Ascending aorta (tissue), 2 donors: ENCODE data around the gene FEZ2. TPM values are rescaled to one million over a fixed set of nuclear protein-coding genes. Genes with fewer than 3 reads are reported as not detected.
A peak's percentile ranks its signal among the peaks of the same experiment; 100 is the strongest.

Experiments used
- DNase-seq, 2 donors: peaks; one replicate each; pipeline ENCODE4 v3.0.0-alpha.2; 2019; ENCODE audit warnings: low spot score in 2 of 2
- H3K27ac ChIP-seq, 2 donors: fragments of 200-600 bp; sonication (generic); one replicate each; pipeline ENCODE4 v1.5.1; 2016 to 2017; ENCODE audit warnings: mild to moderate bottlenecking in 1 of 2
- H3K27me3 ChIP-seq: fragments of 200-600 bp; sonication (generic); one replicate; pipeline ENCODE4 v1.5.1; 2017
- H3K36me3 ChIP-seq, 2 donors: fragments of 200-600 bp; sonication (generic); one replicate each; pipeline ENCODE4 v1.5.1; 2016
- H3K4me1 ChIP-seq, 2 donors: fragments of 200-600 bp; sonication (generic); one replicate each; pipeline ENCODE4 v1.5.1; 2016 to 2017; ENCODE audit warnings: mild to moderate bottlenecking in 1 of 2
- H3K4me3 ChIP-seq, 2 donors: fragments of 200-600 bp; sonication (generic); one replicate each; pipeline ENCODE4 v1.5.1; 2016 to 2017; ENCODE audit warnings: mild to moderate bottlenecking in 1 of 2
- H3K9me3 ChIP-seq, 2 donors: fragments of 200-600 bp; sonication (generic); one replicate each; pipeline ENCODE4 v1.5.1; 2016
- CTCF ChIP-seq, 3 experiments: fragments of 200-600 bp in 2 of 3; fragments of 450-650 bp in 1 of 3; sonication (generic) in 2 of 3; IDR thresholded peaks; one replicate each; pipeline ENCODE4 v1.5.1; 2016 to 2019; ENCODE audit warnings: antibody characterized with exemption in 3 of 3, mild to moderate bottlenecking in 1 of 3, moderate library complexity in 1 of 3
- intact Hi-C: fragments of 100-400 bp; cut with DNase I; formaldehyde crosslinking; loops from one replicate; pipeline ENCODE4 v1.15.1; 2023
- total RNA-seq: library from RNA; depleted of rRNA; stranded (reverse); fragments of >200 nt; gene quantifications from one replicate; pipeline ENCODE4 v1.1.0, GENCODE V29; 2016

The FEZ2 gene
- total RNA-seq, 1 donor from 2014 or later = 31.8 TPM

DNA sequence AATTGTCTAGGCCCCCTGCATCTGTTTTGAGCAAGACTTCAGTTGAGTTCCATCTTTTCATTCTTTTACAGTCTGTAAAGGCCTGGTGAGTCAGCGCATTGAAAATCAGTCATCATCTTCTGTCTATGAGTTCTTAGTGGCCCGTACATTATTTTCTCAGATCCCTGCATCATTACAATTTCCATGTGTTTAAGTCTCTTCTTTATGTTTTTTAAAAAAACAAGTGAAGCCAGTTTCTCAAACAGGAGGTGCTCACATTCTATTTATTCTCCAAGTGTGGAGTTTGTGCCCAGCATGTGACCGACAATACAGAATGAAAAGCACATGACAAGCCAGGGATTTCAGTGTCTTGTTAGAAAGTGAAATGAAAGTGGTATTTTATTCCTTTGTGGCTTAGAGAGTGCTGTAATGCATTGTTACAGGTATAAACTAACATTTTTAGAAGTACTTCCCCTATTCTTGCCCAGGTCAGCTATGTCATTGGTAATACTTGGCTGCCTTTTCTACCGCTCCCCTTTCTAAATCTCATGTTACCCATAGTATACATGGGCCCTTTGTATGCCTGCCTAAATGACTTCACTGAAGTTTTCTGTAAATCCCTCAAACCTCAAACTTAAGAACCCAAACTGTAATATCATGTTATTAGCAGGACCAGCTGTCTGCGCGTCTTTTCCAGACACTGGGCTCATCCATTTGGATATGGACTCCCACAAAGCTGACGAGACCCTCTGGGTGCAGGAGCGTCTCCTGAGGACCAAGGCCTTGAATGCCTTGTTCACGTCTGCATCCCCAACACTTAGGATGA is 67.6 kb downstream of the FEZ2 start:
- peaks cover 0 to 18% of the 10 kb centered on the region in 2 donors for H3K4me1 ChIP-seq
- H3K9me3 ChIP-seq = no peaks in the 10 kb centered on the region
- H3K27ac ChIP-seq = peak overlapping the region; percentile 71 to 72
- no peak overlapping the region for H3K4me3 ChIP-seq
- intact Hi-C loops = no loop called here
- TF ChIP-seq CTCF (IDR thresholded peaks at IDR 0.05) = no peak
- peaks cover 14 to 35% of the 10 kb centered on the region in 2 donors for H3K36me3 ChIP-seq
- no peak for DNase-seq
- no peaks in the 10 kb centered on the region for H3K27me3 ChIP-seq

DNA sequence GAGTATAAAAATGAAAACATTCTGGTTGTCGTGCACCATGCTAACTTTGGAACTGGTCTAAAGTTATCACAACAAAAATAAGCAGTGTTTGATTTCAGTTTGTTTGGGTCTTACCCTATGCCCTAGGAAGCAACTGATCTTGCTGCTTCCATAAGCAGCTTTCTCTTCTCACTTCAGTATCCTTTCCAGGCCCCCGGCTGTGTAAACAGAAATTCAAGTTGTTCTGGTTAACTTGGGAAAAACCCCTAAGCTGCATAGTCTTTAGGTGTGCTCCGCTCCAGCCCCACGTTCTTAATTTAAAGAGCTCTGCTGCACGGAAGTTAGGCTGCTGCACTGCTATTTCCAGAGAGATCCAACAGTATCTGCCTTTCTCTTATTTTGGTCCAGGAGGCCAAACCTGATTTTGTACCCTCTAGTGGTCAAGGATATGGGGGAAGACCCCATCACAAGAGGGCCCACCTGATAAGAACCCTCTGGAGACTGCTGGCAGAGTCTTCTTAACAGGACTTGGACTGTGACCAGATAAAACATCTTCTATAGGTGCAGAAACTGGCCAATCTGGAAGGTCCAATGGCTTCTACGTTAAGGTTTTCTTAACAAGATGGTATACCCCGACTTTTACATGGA is 69.1 kb downstream of the FEZ2 start:
- DNase-seq = no peak
- no peak overlapping the region for H3K4me3 ChIP-seq
- no peaks in the 10 kb centered on the region for H3K27me3 ChIP-seq
- TF ChIP-seq CTCF (IDR thresholded peaks at IDR 0.05) = no peak
- peak overlapping the region in 1 of 2 donors; percentile 51 for H3K27ac ChIP-seq
- intact Hi-C loops = no loop called here
- H3K9me3 ChIP-seq = no peaks in the 10 kb centered on the region
- H3K36me3 ChIP-seq = peaks cover 17 to 42% of the 10 kb centered on the region in 2 donors
- peaks cover 0 to 21% of the 10 kb centered on the region in 2 donors for H3K4me1 ChIP-seq

DNA sequence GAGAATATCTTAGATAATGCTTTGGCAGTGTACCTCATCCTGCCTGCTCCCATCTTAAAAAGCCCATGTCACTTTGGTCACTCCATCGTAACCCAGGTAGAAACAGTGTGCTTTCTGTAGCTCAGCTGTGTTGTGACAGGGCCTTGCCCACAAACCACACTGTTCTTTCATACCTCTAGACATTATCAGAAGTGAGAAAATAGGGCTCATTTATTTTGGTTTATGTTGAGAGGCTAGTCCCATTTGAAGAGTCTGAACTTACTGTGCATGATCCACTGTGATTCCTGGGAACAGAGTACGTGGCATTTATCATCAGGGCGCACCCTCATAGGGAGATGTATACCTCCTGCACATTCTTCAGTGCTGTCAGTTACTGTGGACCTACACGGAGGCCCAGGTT is 69.7 kb downstream of the FEZ2 start:
- intact Hi-C loops = no loop called here
- peaks cover 20 to 43% of the 10 kb centered on the region in 2 donors for H3K36me3 ChIP-seq
- TF ChIP-seq CTCF (IDR thresholded peaks at IDR 0.05) = no peak
- no peaks in the 10 kb centered on the region for H3K9me3 ChIP-seq
- no peak for DNase-seq
- H3K4me3 ChIP-seq = no peak overlapping the region
- H3K27ac ChIP-seq = peak overlapping the region in 1 of 2 donors; percentile 51
- H3K27me3 ChIP-seq = no peaks in the 10 kb centered on the region
- peaks cover 0 to 21% of the 10 kb centered on the region in 2 donors for H3K4me1 ChIP-seq

DNA sequence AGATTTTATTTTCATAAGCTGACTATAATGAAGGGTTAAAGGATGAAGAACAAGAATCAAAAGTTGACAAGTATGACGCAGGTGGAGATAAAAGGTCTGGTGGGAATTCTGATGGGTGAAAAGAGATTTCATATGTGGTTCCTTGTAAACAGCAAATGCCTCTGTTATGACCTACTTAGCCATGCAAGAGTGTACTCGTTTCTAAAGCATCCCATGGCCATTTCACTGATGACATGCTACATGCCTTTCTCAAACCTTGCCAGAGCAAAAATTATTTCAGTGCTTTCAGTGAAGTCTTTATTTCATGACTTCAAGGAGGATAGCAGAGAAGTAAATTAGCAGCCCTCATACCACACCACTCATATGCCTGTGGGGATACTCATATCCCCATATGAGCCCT is 71.7 kb downstream of the FEZ2 start:
- Histone ChIP-seq H3K9me3 (no peaks in the 10 kb centered on the region), H3K27ac (peak overlapping the region; percentile 53 to 65), H3K27me3 (no peaks in the 10 kb centered on the region), H3K4me1 (peaks cover 0 to 21% of the 10 kb centered on the region in 2 donors), H3K4me3 (no peak overlapping the region), H3K36me3 (peaks cover 24 to 44% of the 10 kb centered on the region in 2 donors)
- intact Hi-C loops = no loop called here
- TF ChIP-seq CTCF (IDR thresholded peaks at IDR 0.05) = no peak
- DNase-seq = no peak

DNA sequence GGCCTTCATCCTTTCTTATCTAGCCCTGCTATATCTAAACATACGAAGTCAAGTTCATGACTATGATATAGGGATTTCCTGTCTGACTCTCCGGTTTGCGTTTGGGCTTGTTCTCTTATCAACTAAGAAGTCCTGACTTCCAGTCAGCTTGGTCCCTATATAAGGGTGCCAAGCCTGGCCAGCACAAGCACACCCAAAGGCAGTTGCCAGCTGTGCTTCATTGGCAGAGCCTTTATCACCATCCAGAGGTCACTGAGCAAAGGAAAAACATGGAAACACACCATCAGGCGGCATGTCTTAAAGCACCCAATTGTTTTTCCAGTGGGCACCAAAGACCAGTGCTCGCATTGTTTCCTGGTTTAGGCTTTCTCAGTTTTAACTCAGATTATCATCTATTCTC is 72.7 kb downstream of the FEZ2 start:
- Histone ChIP-seq H3K9me3 (no peaks in the 10 kb centered on the region), H3K4me1 (peaks cover 0 to 15% of the 10 kb centered on the region in 2 donors), H3K27ac (peak overlapping the region; percentile 17 to 65), H3K36me3 (peaks cover 29 to 54% of the 10 kb centered on the region in 2 donors), H3K27me3 (no peaks in the 10 kb centered on the region), H3K4me3 (no peak overlapping the region)
- no peak for TF ChIP-seq CTCF (IDR thresholded peaks at IDR 0.05)
- DNase-seq = no peak
- intact Hi-C loops = no loop called here
